Esophagus muscularis mucosa (tissue), 4 donors: ENCODE data around the gene ANO4. TPM values are rescaled to one million over a fixed set of nuclear protein-coding genes. Genes with fewer than 3 reads are reported as not detected.

Source experiments
- DNase-seq: peaks from one replicate; pipeline ENCODE4 v3.0.0-alpha.2; 2017; ENCODE audit errors: extremely low spot score
- H3K27ac ChIP-seq, 4 donors: fragments of 200-600 bp; sonication (generic); replicated peaks in 1 of 4; 1 replicate in 3 of 4; 2 replicates in 1 of 4; pipeline ENCODE4 v1.5.1; 2016 to 2019; ENCODE audit warnings: mild to moderate bottlenecking in 1 of 4
- H3K27me3 ChIP-seq, 4 donors: fragments of 200-600 bp; sonication (generic); one replicate each; pipeline versions ENCODE4 v1.5.1 to v1.6.0; 2016 to 2019
- H3K36me3 ChIP-seq, 4 donors: fragments of 200-600 bp; sonication (generic); one replicate each; pipeline ENCODE4 v1.5.1; 2016 to 2019
- H3K4me1 ChIP-seq, 4 donors: fragments of 200-600 bp; sonication (generic); one replicate each; pipeline ENCODE4 v1.5.1; 2016 to 2019
- H3K4me3 ChIP-seq, 4 donors: fragments of 200-600 bp; sonication (generic); 1 replicate in 2 of 4; 2 replicates in 2 of 4; pipeline ENCODE4 v1.5.1; 2016 to 2019; ENCODE audit warnings: mild to moderate bottlenecking in 4 of 4, moderate library complexity in 1 of 4
- H3K9me3 ChIP-seq, 4 donors: fragments of 200-600 bp; sonication (generic); 1 replicate in 3 of 4; 2 replicates in 1 of 4; pipeline ENCODE4 v1.5.1; 2016 to 2019
- EP300 ChIP-seq: sonication (generic); formaldehyde crosslinking; IDR thresholded peaks from one replicate; pipeline ENCODE4 v1.6.1; 2017; ENCODE audit warnings: antibody characterized with exemption
- POLR2A ChIP-seq: fragments of 450-650 bp; IDR thresholded peaks from one replicate; pipeline ENCODE4 v1.6.1; 2017; ENCODE audit warnings: antibody characterized with exemption, moderate library complexity, mild to moderate bottlenecking, low read depth
- POLR2AphosphoS5 ChIP-seq, 2 donors: sonication (generic); formaldehyde crosslinking; IDR thresholded peaks; one replicate each; pipeline ENCODE4 v1.6.1; 2017; ENCODE audit warnings: antibody characterized with exemption in 2 of 2
- WGBS: methylation state at CpG from one replicate; pipeline ENCODE4 v1.1.5; 2018; 5-methylcytosine and 5-hydroxymethylcytosine counted together
- intact Hi-C: fragments of 100-400 bp; cut with DNase I; formaldehyde crosslinking; loops from one replicate; pipeline ENCODE4 v1.15.1; 2023
- total RNA-seq, 4 donors: library from RNA; depleted of rRNA; stranded (reverse); fragments of >200 nt; gene quantifications; one replicate each; pipeline versions ENCODE4 v1.1.0 to v1.2.1, GENCODE V29; 2016
- TF ChIP-seq, protein P1 (sequence below), 3 experiments: fragments of 200-600 bp in 2 of 3; fragments of 450-650 bp in 1 of 3; sonication (generic) in 2 of 3; IDR thresholded peaks; one replicate each; pipeline ENCODE4 v1.5.1; 2017 to 2019; ENCODE audit warnings: antibody characterized with exemption in 3 of 3, mild to moderate bottlenecking in 2 of 3, moderate library complexity in 1 of 3

Gene ANO4
- total RNA-seq, 4 donors from 2014 or later: 0.06 to 0.17 TPM; not detected in 2

DNA sequence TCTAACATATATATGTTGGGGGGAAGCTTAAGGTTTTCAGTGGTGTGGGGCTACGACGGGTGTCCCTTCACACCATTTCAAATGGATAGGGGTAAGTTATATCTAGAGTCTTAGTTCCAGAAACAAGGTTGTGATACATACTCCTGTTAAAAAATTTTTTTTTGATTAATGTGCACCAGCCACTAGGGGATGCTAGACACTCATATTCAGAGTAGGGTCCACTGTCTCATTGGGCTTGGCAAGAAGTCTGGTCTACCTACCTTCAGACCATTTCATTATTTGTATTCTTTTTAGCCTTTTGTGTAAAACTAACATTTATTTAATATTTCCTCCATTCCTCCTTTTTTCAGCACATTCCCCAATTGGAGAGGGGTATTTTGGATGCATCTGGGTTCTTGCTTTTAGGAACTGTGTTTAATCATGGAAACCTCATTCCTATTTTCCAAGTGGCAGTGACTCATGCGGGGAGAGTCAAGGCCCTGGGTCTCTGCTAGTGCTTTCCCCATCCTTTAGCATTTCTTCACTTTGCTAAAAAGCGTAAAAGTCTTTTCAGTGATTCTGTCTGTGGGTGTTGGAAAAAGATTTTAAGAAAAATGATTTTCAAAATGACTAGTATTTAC lies 33.4 kb downstream of the ANO4 start:
- Histone ChIP-seq H3K9me3 (no peaks in the 10 kb centered on the region), H3K36me3 (no peaks in the 10 kb centered on the region), H3K4me1 (no peaks in the 10 kb centered on the region), H3K27me3 (no peaks in the 10 kb centered on the region), H3K27ac (no peak overlapping the region), H3K4me3 (no peak overlapping the region)
- TF ChIP-seq POLR2AphosphoS5 (IDR thresholded peaks at IDR 0.05): no peak
- TF ChIP-seq, protein P1, sequence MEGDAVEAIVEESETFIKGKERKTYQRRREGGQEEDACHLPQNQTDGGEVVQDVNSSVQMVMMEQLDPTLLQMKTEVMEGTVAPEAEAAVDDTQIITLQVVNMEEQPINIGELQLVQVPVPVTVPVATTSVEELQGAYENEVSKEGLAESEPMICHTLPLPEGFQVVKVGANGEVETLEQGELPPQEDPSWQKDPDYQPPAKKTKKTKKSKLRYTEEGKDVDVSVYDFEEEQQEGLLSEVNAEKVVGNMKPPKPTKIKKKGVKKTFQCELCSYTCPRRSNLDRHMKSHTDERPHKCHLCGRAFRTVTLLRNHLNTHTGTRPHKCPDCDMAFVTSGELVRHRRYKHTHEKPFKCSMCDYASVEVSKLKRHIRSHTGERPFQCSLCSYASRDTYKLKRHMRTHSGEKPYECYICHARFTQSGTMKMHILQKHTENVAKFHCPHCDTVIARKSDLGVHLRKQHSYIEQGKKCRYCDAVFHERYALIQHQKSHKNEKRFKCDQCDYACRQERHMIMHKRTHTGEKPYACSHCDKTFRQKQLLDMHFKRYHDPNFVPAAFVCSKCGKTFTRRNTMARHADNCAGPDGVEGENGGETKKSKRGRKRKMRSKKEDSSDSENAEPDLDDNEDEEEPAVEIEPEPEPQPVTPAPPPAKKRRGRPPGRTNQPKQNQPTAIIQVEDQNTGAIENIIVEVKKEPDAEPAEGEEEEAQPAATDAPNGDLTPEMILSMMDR (IDR thresholded peaks at IDR 0.05): peak in 2 of 3 experiments; percentile 14 to 29
- DNase-seq: no peak
- intact Hi-C loops: no loop called here
- WGBS: 50% methylated on average over 4 of the region's 4 CpGs

DNA sequence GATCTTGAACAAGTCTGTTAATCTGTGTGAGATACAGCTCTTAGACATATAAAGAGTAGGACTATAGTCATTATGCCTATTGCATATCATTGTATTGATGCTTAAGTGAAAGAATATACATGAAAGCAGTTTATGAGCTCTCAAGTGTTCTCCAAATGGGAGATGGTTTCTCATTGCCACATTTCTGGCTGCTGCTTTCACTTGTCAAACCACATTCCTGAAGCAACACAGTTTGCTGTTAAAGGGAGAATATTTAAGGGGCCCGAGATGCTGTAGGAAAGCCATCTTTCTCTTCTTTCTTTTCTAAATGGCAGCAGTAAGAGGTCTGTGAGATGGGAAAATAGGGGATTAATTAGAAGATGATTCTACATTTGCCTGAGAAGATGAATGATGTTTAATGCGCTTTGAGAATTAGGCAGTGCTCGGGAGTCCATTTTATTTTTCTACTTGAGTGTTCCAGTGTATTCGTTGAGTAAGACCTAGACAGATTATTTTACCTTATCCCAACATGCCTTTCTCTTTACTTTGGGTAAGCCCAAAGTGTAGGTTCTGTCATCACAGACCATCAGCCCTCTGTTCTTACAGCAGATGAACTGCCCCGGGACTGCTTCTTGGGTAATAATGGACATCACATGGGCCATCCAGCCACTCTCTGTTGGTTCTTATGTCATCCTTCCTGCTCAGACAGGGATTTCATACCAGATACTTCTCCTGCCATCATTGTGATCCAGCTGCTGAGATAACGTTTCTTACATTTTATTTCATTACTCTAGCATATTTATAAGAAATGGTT lies 35.6 kb downstream of the ANO4 start:
- H3K36me3 ChIP-seq: no peaks in the 10 kb centered on the region
- 93% methylated on average over 6 of the region's 6 CpGs for WGBS
- H3K4me1 ChIP-seq: no peaks in the 10 kb centered on the region
- H3K27me3 ChIP-seq: no peaks in the 10 kb centered on the region
- intact Hi-C loops: no loop called here
- no peaks in the 10 kb centered on the region for H3K9me3 ChIP-seq
- H3K4me3 ChIP-seq: no peak overlapping the region
- no peak for TF ChIP-seq EP300
- TF ChIP-seq POLR2AphosphoS5 (IDR thresholded peaks at IDR 0.05): no peak
- TF ChIP-seq, protein P1 (IDR thresholded peaks at IDR 0.05): no peak
- TF ChIP-seq POLR2A: no peak
- no peak overlapping the region for H3K27ac ChIP-seq
- DNase-seq: no peak

DNA sequence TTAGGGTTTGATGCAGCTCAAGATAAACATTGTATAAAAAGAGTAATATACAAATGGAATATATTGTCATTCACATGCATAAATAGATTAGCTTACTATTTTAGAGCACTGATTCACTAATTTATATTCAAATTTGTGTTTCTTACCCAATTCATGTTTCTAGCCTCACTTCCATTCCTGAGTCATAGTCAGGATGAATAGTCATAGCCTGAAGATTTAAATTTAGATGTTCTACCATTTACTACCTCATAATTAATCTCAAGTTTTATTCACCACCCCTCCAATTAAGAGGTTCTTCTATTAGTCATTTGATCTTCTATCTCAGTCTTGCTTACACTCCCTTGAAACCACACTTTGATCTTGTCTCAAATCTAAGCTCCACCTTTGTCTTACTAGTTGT lies 38.7 kb downstream of the ANO4 start:
- no peaks in the 10 kb centered on the region for H3K9me3 ChIP-seq
- no peaks in the 10 kb centered on the region for H3K4me1 ChIP-seq
- DNase-seq: no peak
- no peaks in the 10 kb centered on the region for H3K27me3 ChIP-seq
- TF ChIP-seq EP300 (no peak), POLR2AphosphoS5 (IDR thresholded peaks at IDR 0.05) (no peak), POLR2A (no peak)
- TF ChIP-seq, protein P1 (IDR thresholded peaks at IDR 0.05): no peak
- intact Hi-C loops: no loop called here
- H3K36me3 ChIP-seq: no peaks in the 10 kb centered on the region
- no peak overlapping the region for H3K4me3 ChIP-seq
- H3K27ac ChIP-seq: no peak overlapping the region

DNA sequence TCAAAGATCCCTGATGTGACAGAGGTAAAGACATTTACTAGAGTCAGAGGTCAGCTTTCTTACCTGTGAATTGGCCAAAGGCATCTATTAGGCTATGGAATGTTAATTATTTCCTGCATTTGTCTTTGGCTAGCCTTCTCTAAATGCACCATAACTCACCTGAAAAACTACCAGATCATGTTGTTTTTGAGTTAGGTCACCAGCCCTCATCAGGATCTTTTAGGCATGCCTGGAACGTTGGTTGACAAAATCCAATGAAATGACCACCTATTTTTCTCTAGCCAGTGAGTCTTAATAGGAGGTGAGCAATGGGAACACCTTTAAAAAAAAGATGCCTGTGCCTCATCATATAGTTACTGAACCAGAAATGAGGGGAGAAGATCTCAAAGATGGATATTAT lies 46.2 kb downstream of the ANO4 start:
- intact Hi-C loops: no loop called here
- DNase-seq: no peak
- Histone ChIP-seq H3K9me3 (no peaks in the 10 kb centered on the region), H3K36me3 (no peaks in the 10 kb centered on the region), H3K27ac (no peak overlapping the region), H3K4me1 (no peaks in the 10 kb centered on the region), H3K4me3 (no peak overlapping the region), H3K27me3 (no peaks in the 10 kb centered on the region)
- TF ChIP-seq POLR2AphosphoS5 (IDR thresholded peaks at IDR 0.05) (no peak), EP300 (no peak), POLR2A (no peak)
- TF ChIP-seq, protein P1 (IDR thresholded peaks at IDR 0.05): no peak
- 67% methylated on average over 1 of the region's 1 CpG for WGBS
